Body of pancreas (tissue), 4 donors: Measurements from ENCODE around the gene TSFM. TPM values are rescaled to one million over a fixed set of nuclear protein-coding genes. Genes with fewer than 3 reads are reported as not detected.

ENCODE experiments used
- ATAC-seq: fragments of 150-250 bp; one replicate; pipeline ENCODE4 v1.9.1; 2016
- DNase-seq, 4 donors: peaks; one replicate each; pipeline ENCODE4 v3.0.0-alpha.2; 2019
- H3K27ac ChIP-seq, 4 donors: fragments of 200-600 bp; sonication (generic); 1 replicate in 3 of 4; 2 replicates in 1 of 4; pipeline versions ENCODE4 v1.5.1 to v1.6.1; 2016 to 2019; ENCODE audit warnings: mild to moderate bottlenecking in 1 of 4, mixed read lengths in 1 of 4, moderate library complexity in 1 of 4
- H3K27me3 ChIP-seq, 2 donors: fragments of 200-600 bp; sonication (generic); one replicate each; pipeline ENCODE4 v1.6.0; 2016; ENCODE audit warnings: mild to moderate bottlenecking in 1 of 2
- H3K36me3 ChIP-seq, 2 donors: fragments of 200-600 bp; sonication (generic); replicated peaks in 1 of 2; 2 replicates each; pipeline ENCODE4 v1.5.1; 2016; ENCODE audit warnings: low read depth in 2 of 2; ENCODE audit not compliant: insufficient read depth in 1 of 2
- H3K4me1 ChIP-seq: fragments of 200-600 bp; sonication (generic); one replicate; pipeline ENCODE4 v1.6.0; 2016
- H3K4me3 ChIP-seq, 2 donors: fragments of 200-600 bp; sonication (generic); 1 replicate in 1 of 2; 2 replicates in 1 of 2; pipeline ENCODE4 v1.5.1; 2016 to 2019
- H3K9me3 ChIP-seq, 3 donors: fragments of 200-600 bp; sonication (generic); 1 replicate in 2 of 3; 2 replicates in 1 of 3; pipeline ENCODE4 v1.5.1; 2016
- CTCF ChIP-seq, 7 experiments: fragments of 450-650 bp in 4 of 7; fragments of 200-600 bp in 3 of 7; sonication (generic) in 3 of 7; IDR thresholded peaks; one replicate each; pipeline ENCODE4 v1.5.1; 2016 to 2019; ENCODE audit warnings: antibody characterized with exemption in 7 of 7
- POLR2A ChIP-seq, 3 donors: fragments of 450-650 bp; IDR thresholded peaks; one replicate each; pipeline ENCODE4 v1.6.1; 2016; ENCODE audit warnings: antibody characterized with exemption in 3 of 3, mild to moderate bottlenecking in 2 of 3
- WGBS, 2 donors: methylation state at CpG; one replicate each; pipeline ENCODE4 v1.1.5; 2017; 5-methylcytosine and 5-hydroxymethylcytosine counted together
- intact Hi-C: fragments of 100-400 bp; cut with DNase I; formaldehyde crosslinking; loops from one replicate; pipeline ENCODE4 v1.15.1; 2023
- total RNA-seq, 2 donors: library from RNA; depleted of rRNA; stranded (reverse); fragments of >200 nt; gene quantifications; one replicate each; pipeline ENCODE4 v1.1.0, GENCODE V29; 2016

The TSFM gene
- total RNA-seq, 2 donors from 2014 or later: 9.2 to 18.4 TPM

GRCh38 chr12:57803319-57803893 lies 20.8 kb downstream of the TSFM start:
- ATAC-seq (peak; percentile 85), DNase-seq (peak; percentile 52 to 74 (median 60))
- Histone ChIP-seq H3K27ac (no peak overlapping the region), H3K4me1 (peaks cover 3% of the 10 kb centered on the region), H3K4me3 (no peak overlapping the region), H3K9me3 (no peaks in the 10 kb centered on the region), H3K27me3 (no peaks in the 10 kb centered on the region), H3K36me3 (peaks cover 7 to 20% of the 10 kb centered on the region in 2 donors)
- TF ChIP-seq CTCF (IDR thresholded peaks at IDR 0.05): peak; percentile 67 to 81 (median 74)
- no peak for TF ChIP-seq POLR2A (IDR thresholded peaks at IDR 0.05)
- 33 to 42% methylated on average over 9 of the region's 9 CpGs for WGBS, 2 donors
- intact Hi-C loops: no loop called here

GRCh38 chr12:57806677-57807076 lies 24.1 kb downstream of the TSFM start:
- no peak for TF ChIP-seq POLR2A (IDR thresholded peaks at IDR 0.05)
- no peak for TF ChIP-seq CTCF (IDR thresholded peaks at IDR 0.05)

DNA sequence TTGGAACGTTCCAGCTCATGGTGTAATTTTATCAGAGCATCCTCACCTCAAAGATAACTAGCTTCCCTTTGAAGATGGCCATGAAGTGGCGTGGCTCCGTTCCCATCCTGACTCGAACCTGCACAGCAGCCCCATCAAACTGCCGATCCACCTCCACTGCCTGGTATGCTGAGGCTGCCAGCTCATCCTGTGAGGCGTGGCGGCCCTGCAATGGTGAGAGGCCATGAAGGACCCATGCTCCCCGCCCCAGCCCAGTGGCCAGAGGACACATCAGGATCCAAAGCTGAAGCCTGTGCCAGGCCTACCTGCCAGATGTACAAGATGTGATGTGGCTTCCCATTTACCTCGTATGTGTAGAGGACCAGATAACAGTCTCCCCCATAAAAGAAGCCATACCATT lies 24.7 kb downstream of the TSFM start:
- Histone ChIP-seq H3K27me3 (no peaks in the 10 kb centered on the region), H3K27ac (no peak overlapping the region), H3K9me3 (no peaks in the 10 kb centered on the region), H3K4me1 (peaks cover 3% of the 10 kb centered on the region), H3K36me3 (peaks cover 7 to 15% of the 10 kb centered on the region in 2 donors), H3K4me3 (no peak overlapping the region)
- 77 to 78% methylated on average over 6 to 9 of the region's 9 CpGs for WGBS, 2 donors
- DNase-seq: no peak
- no peak for ATAC-seq
- intact Hi-C loops: no loop called here
- TF ChIP-seq CTCF (IDR thresholded peaks at IDR 0.05) (no peak), POLR2A (IDR thresholded peaks at IDR 0.05) (no peak)

More at GRCh38 chr12:57806677-57807076, 24.1 kb downstream of the TSFM start:
- no peaks in the 10 kb centered on the region for H3K9me3 ChIP-seq
- no peaks in the 10 kb centered on the region for H3K27me3 ChIP-seq
- H3K36me3 ChIP-seq: peaks cover 7 to 15% of the 10 kb centered on the region in 2 donors
- no peak overlapping the region for H3K4me3 ChIP-seq
- H3K4me1 ChIP-seq: peaks cover 3% of the 10 kb centered on the region
- intact Hi-C loops: no loop called here
- 91 to 96% methylated on average over 3 of the region's 3 CpGs for WGBS, 2 donors
- ATAC-seq (no peak), DNase-seq (no peak)
- no peak overlapping the region for H3K27ac ChIP-seq

GRCh38 chr12:57808351-57808750 lies 25.8 kb downstream of the TSFM start:
- WGBS, 2 donors: 73 to 82% methylated on average over 5 of the region's 5 CpGs
- Histone ChIP-seq H3K4me3 (no peak overlapping the region), H3K27ac (no peak overlapping the region), H3K4me1 (peaks cover 3% of the 10 kb centered on the region), H3K36me3 (peaks cover 7 to 11% of the 10 kb centered on the region in 2 donors), H3K9me3 (no peaks in the 10 kb centered on the region), H3K27me3 (no peaks in the 10 kb centered on the region)
- no peak for TF ChIP-seq CTCF (IDR thresholded peaks at IDR 0.05)
- TF ChIP-seq POLR2A (IDR thresholded peaks at IDR 0.05): no peak
- DNase-seq (no peak), ATAC-seq (no peak)
- intact Hi-C loops: no loop called here

GRCh38 chr12:57809425-57809824 lies 26.8 kb downstream of the TSFM start:
- Histone ChIP-seq H3K36me3 (peaks cover 7 to 11% of the 10 kb centered on the region in 2 donors), H3K27ac (no peak overlapping the region), H3K27me3 (no peaks in the 10 kb centered on the region), H3K4me1 (no peaks in the 10 kb centered on the region), H3K9me3 (no peaks in the 10 kb centered on the region), H3K4me3 (no peak overlapping the region)
- 83 to 93% methylated on average over 3 of the region's 3 CpGs for WGBS, 2 donors
- ATAC-seq: no peak
- DNase-seq: no peak
- TF ChIP-seq CTCF (IDR thresholded peaks at IDR 0.05) (no peak), POLR2A (IDR thresholded peaks at IDR 0.05) (no peak)
- intact Hi-C loops: no loop called here
